Transverse colon (tissue), 4 donors: ENCODE measurements around the gene KLHL29. TPM values are rescaled to one million over a fixed set of nuclear protein-coding genes. Genes with fewer than 3 reads are reported as not detected.

ENCODE experiments used
- DNase-seq: peaks from one replicate; pipeline ENCODE4 v3.0.0-alpha.2; 2019
- H3K27ac ChIP-seq, 4 donors: fragments of 200-600 bp; sonication (generic); 2 replicates each; pipeline ENCODE4 v1.5.1; 2016 to 2018; ENCODE audit warnings: inconsistent platforms in 4 of 4
- H3K27me3 ChIP-seq: fragments of 200-600 bp; sonication (generic); 2 replicates; pipeline ENCODE4 v1.5.1; 2017; ENCODE audit warnings: inconsistent platforms
- H3K36me3 ChIP-seq, 4 donors: fragments of 200-600 bp; sonication (generic); 2 replicates each; pipeline ENCODE4 v1.5.1; 2017 to 2019; ENCODE audit warnings: inconsistent platforms in 4 of 4
- H3K4me1 ChIP-seq, 4 donors: fragments of 200-600 bp; sonication (generic); 2 replicates each; pipeline ENCODE4 v1.5.1; 2017 to 2020; ENCODE audit warnings: inconsistent platforms in 4 of 4
- H3K4me3 ChIP-seq, 4 donors: fragments of 200-600 bp; sonication (generic); 1 replicate in 1 of 4; 2 replicates in 3 of 4; pipeline versions ENCODE4 v1.5.1 to v1.6.1; 2017 to 2019; ENCODE audit warnings: inconsistent platforms in 4 of 4
- H3K9me3 ChIP-seq, 2 donors: fragments of 200-600 bp; sonication (generic); 2 replicates each; pipeline ENCODE4 v1.5.1; 2017 to 2019; ENCODE audit warnings: inconsistent platforms in 2 of 2
- EP300 ChIP-seq: sonication (generic); formaldehyde crosslinking; IDR thresholded peaks from one replicate; pipeline ENCODE4 v1.6.1; 2017; ENCODE audit warnings: antibody characterized with exemption, low read depth
- POLR2A ChIP-seq: fragments of 450-650 bp; IDR thresholded peaks from one replicate; pipeline ENCODE4 v1.6.1; 2016; ENCODE audit warnings: antibody characterized with exemption, mild to moderate bottlenecking, moderate library complexity
- POLR2AphosphoS5 ChIP-seq, 3 donors: sonication (generic); formaldehyde crosslinking; IDR thresholded peaks; one replicate each; pipeline ENCODE4 v1.6.1; 2016; ENCODE audit warnings: antibody characterized with exemption in 3 of 3
- WGBS, 2 donors: methylation state at CpG; one replicate each; pipeline ENCODE4 v1.1.5; 2018; ENCODE audit warnings: low coverage in 1 of 2; 5-methylcytosine and 5-hydroxymethylcytosine counted together
- in situ Hi-C, 4 donors: fragments of 200-750 bp; cut with MboI; loops; one replicate each; pipeline versions ENCODE4 v1.15.0 to v1.15.1; 2017; ENCODE audit warnings: low sequenced_read_pairs in 3 of 4, low pct_ligation_motif_present in 1 of 4, low pct_unique_long_range_greater_than_20kb in 1 of 4
- intact Hi-C: fragments of 100-400 bp; cut with DNase I; formaldehyde crosslinking; loops from one replicate; pipeline ENCODE4 v1.15.1; 2023; ENCODE audit warnings: low total_unique reads
- total RNA-seq, 4 donors: library from RNA; depleted of rRNA; stranded (reverse); fragments of >200 nt; gene quantifications; one replicate each; pipeline ENCODE4 v1.1.0, GENCODE V29; 2016
- TF ChIP-seq, protein P1 (sequence below), 5 experiments: fragments of 200-600 bp in 3 of 5; fragments of 450-650 bp in 2 of 5; sonication (generic) in 3 of 5; IDR thresholded peaks; 1 replicate in 2 of 5; 2 replicates in 3 of 5; pipeline ENCODE4 v1.5.1; 2016 to 2017; ENCODE audit warnings: antibody characterized with exemption in 5 of 5, inconsistent platforms in 3 of 5, mild to moderate bottlenecking in 2 of 5, moderate library complexity in 1 of 5

Gene KLHL29
- total RNA-seq, 4 donors from 2014 or later, result 3.3 to 16.5 (median 5.8) TPM

DNA sequence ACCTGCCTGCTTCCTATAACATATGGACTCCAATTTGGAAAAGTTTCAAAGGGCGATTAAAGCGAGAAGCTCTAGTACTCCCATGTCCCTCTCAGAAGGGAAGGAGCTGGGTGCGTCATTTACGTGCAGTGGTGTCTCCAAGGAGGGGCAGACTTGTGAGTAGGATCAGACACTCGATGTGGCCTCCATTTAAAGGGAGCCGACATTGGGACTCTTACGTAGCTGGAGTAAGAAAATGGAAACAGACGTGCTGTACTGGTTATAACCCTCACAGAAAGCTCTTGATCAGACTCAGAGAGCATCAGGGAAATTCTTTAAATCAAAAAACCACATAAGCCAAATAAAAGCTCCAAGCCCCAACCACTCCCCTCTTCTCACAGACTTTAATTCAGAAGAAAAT lies 198.5 kb downstream of the KLHL29 start:
- no peak for TF ChIP-seq POLR2AphosphoS5 (IDR thresholded peaks at IDR 0.05)
- no peak for TF ChIP-seq POLR2A
- Histone ChIP-seq H3K4me3 (no peak overlapping the region), H3K27ac (peak overlapping the region; percentile 65 to 79 (median 72)), H3K4me1 (peaks cover 0 to 4% (median 0%) of the 10 kb centered on the region in 4 donors), H3K9me3 (no peaks in the 10 kb centered on the region), H3K27me3 (no peaks in the 10 kb centered on the region), H3K36me3 (no peaks in the 10 kb centered on the region)
- 85 to 94% methylated on average over 8 of the region's 8 CpGs for WGBS, 2 donors
- in situ Hi-C loops (no loop called here), intact Hi-C loops (no loop called here)
- no peak for DNase-seq

DNA sequence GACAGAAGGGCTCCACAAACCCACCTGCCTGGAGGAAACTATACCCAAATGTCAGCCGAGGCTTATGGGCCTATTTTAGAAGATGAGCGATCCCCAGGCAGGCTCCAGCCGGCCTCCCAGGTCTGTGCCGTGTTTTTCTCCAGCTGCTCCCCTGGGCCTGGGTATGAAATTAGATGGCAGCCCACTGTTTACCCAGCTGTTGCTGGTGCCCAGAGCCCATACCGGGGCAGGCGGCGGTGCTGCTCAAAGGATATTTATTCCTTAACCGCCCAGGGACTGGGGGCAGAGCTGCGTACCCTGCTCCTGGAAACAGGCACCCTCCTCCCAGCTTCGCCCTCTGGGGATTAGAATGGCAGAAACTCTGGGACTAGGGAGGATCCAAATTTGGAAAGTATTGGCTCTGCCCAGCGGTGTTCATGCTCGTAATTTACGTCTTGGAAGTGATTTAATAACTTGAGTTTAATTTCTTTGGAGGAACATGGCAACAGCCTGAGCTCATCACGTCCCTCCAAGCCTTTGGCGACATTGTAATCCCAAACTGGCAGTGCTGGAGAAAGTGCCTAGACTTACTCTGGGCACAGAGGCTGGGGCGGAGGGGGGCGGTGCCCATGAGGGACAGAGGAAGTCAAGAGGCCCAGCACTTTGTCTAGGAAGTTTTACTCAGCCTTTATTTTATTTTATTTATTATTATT lies 199.2 kb downstream of the KLHL29 start:
- Histone ChIP-seq H3K4me3 (no peak overlapping the region), H3K9me3 (no peaks in the 10 kb centered on the region), H3K4me1 (peaks cover 2 to 4% (median 3%) of the 10 kb centered on the region in 4 donors), H3K27me3 (no peaks in the 10 kb centered on the region), H3K27ac (peak overlapping the region; percentile 65 to 79 (median 72)), H3K36me3 (no peaks in the 10 kb centered on the region)
- 88% methylated on average over 17 of the region's 17 CpGs; no CpG with 5 or more reads in 1 of the 2 donors for WGBS, 2 donors
- TF ChIP-seq POLR2AphosphoS5 (IDR thresholded peaks at IDR 0.05), result peak in 2 of 3 donors; percentile 12 to 17
- TF ChIP-seq, protein P1, sequence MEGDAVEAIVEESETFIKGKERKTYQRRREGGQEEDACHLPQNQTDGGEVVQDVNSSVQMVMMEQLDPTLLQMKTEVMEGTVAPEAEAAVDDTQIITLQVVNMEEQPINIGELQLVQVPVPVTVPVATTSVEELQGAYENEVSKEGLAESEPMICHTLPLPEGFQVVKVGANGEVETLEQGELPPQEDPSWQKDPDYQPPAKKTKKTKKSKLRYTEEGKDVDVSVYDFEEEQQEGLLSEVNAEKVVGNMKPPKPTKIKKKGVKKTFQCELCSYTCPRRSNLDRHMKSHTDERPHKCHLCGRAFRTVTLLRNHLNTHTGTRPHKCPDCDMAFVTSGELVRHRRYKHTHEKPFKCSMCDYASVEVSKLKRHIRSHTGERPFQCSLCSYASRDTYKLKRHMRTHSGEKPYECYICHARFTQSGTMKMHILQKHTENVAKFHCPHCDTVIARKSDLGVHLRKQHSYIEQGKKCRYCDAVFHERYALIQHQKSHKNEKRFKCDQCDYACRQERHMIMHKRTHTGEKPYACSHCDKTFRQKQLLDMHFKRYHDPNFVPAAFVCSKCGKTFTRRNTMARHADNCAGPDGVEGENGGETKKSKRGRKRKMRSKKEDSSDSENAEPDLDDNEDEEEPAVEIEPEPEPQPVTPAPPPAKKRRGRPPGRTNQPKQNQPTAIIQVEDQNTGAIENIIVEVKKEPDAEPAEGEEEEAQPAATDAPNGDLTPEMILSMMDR (IDR thresholded peaks at IDR 0.05), result no peak
- intact Hi-C loops, result no loop called here
- in situ Hi-C loops, result no loop called here
- DNase-seq, result no peak

DNA sequence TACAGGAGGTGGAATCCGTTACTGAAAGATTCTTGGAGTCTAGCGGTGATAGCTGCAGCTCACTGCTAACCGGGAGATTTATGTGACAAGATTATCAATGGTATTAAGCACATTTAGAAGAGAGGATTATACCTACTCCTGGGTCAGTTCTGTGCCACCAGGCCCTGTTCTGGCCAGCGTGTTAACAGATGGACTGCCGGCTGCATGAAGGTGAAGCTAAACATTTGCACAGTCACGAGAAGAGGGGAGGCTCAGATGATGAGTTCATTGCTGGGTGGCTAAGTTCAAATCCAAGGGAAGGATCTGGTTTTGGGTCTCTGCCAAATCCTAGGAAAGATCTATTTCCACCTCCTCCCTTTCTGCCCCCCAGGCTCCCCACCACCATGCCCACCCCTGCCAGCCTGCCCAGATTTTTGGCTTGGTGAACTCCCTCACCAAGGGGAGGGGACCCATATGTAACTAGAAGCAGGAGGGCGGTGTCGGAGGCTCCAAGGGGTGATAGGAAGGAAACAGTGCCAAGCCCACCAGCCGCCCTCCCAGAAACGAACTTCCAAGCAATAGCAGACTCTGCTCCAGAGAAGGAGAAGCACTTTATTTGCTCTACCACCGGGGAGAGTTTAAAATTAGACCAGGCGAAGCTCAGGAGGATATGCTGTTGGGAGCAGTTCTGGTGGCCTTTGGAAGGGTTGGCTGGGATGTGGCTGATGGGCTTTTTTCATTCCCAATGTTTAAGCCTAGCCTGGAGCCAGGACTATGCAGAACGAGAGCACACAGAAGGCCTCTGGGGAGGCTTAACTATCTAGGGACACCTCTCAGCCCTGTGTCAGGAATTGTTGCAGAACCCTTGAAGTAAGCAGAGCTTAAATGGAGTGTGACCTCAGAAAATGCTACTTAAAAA lies 200.5 kb downstream of the KLHL29 start:
- intact Hi-C loops (no loop called here), in situ Hi-C loops (no loop called here)
- 73 to 80% methylated on average over 6 to 13 of the region's 13 CpGs for WGBS, 2 donors
- TF ChIP-seq POLR2A (no peak), POLR2AphosphoS5 (IDR thresholded peaks at IDR 0.05) (no peak), EP300 (no peak)
- TF ChIP-seq, protein P1 (IDR thresholded peaks at IDR 0.05), result no peak
- Histone ChIP-seq H3K36me3 (no peaks in the 10 kb centered on the region), H3K27me3 (no peaks in the 10 kb centered on the region), H3K4me1 (peaks cover 3 to 10% (median 4%) of the 10 kb centered on the region in 4 donors), H3K4me3 (no peak overlapping the region), H3K9me3 (no peaks in the 10 kb centered on the region), H3K27ac (peak overlapping the region; percentile 65 to 79 (median 72))
- DNase-seq, result no peak

GRCh38 chr2:23586741-23587306 lies 201.8 kb downstream of the KLHL29 start:
- DNase-seq, result no peak
- no peak for TF ChIP-seq POLR2A
- no peak for TF ChIP-seq EP300
- H3K4me1 ChIP-seq, result peaks cover 3 to 10% (median 4%) of the 10 kb centered on the region in 4 donors
- no peak overlapping the region for H3K4me3 ChIP-seq
- H3K9me3 ChIP-seq, result no peaks in the 10 kb centered on the region
- no peaks in the 10 kb centered on the region for H3K27me3 ChIP-seq
- 82 to 88% methylated on average over 13 to 15 of the region's 15 CpGs for WGBS, 2 donors
- peak overlapping the region in 2 of 4 donors; percentile 71 to 72 for H3K27ac ChIP-seq
- no peaks in the 10 kb centered on the region for H3K36me3 ChIP-seq
- intact Hi-C loops (no loop called here), in situ Hi-C loops (no loop called here)

- 82 to 92% methylated on average over 4 to 13 of the region's 13 CpGs for WGBS, 2 donors
- TF ChIP-seq POLR2AphosphoS5 (IDR thresholded peaks at IDR 0.05) (no peak), EP300 (no peak), POLR2A (no peak)
- TF ChIP-seq, protein P1 (IDR thresholded peaks at IDR 0.05), result no peak
- Histone ChIP-seq H3K9me3 (no peaks in the 10 kb centered on the region), H3K4me3 (no peak overlapping the region), H3K27ac (peak overlapping the region; percentile 25 to 72 (median 49)), H3K27me3 (no peaks in the 10 kb centered on the region), H3K4me1 (peaks cover 3 to 10% (median 4%) of the 10 kb centered on the region in 4 donors), H3K36me3 (no peaks in the 10 kb centered on the region)
- in situ Hi-C loops (no loop called here), intact Hi-C loops (no loop called here)
- no peak for DNase-seq
Measured at GRCh38 chr2:23587341-23587880, 202.4 kb downstream of the KLHL29 start.
